Colonic mucosa (tissue), 4 donors: ENCODE measurements around the gene COX5B. TPM values are rescaled to one million over a fixed set of nuclear protein-coding genes. Genes with fewer than 3 reads are reported as not detected.
"Not testable (repeated sequence)": the region's sequence is repeated elsewhere in the genome, so short reads cannot be mapped to it uniquely, and the experiment has no call there.

ENCODE experiments used
- DNase-seq: peaks from one replicate; pipeline ENCODE4 v3.0.0-alpha.2; 2020
- H3K27ac ChIP-seq: fragments of 200-600 bp; one replicate; pipeline ENCODE4 v1.8.0; 2021
- H3K27me3 ChIP-seq: fragments of 200-600 bp; one replicate; pipeline ENCODE4 v1.8.0; 2021
- H3K36me3 ChIP-seq: fragments of 200-600 bp; one replicate; pipeline ENCODE4 v1.8.0; 2021
- H3K4me1 ChIP-seq: fragments of 200-600 bp; one replicate; pipeline ENCODE4 v1.8.0; 2021; ENCODE audit warnings: mild to moderate bottlenecking
- H3K4me3 ChIP-seq: fragments of 200-600 bp; one replicate; pipeline ENCODE4 v1.8.0; 2021
- H3K9ac ChIP-seq, 2 donors: one replicate each; pipeline ENCODE4 v1.7.0; 2013; ENCODE audit warnings: control low read depth in 2 of 2, low read depth in 2 of 2, low read length in 2 of 2
- H3K9me3 ChIP-seq: fragments of 200-600 bp; one replicate; pipeline ENCODE4 v1.8.0; 2021
- intact Hi-C: fragments of 100-400 bp; cut with DNase I; formaldehyde crosslinking; loops from one replicate; pipeline ENCODE4 v1.14.1; 2022
- total RNA-seq, 2 donors: library from RNA; stranded (reverse); fragmentation: NEBNext Ultra II Directional in 1 of 2; extraction: Animal tissue kit (Norgen Biotek cat#: 25700) in 1 of 2; gene quantifications; one replicate each; pipeline ENCODE4 v1.2.1, GENCODE V29; 2021
- TF ChIP-seq, protein P1 (sequence below): fragments of 200-600 bp; IDR thresholded peaks from one replicate; pipeline ENCODE4 v1.8.0; 2022; ENCODE audit warnings: antibody characterized with exemption, mild to moderate bottlenecking
- donor health status: healthy.
- donor health status: DM: no; HTN: no; CAD: no.
- donor health status: DM: no; HTN: no; CAD: no.

COX5B gene
- total RNA-seq, 2 donors from 2014 or later: 633 to 720 TPM

DNA sequence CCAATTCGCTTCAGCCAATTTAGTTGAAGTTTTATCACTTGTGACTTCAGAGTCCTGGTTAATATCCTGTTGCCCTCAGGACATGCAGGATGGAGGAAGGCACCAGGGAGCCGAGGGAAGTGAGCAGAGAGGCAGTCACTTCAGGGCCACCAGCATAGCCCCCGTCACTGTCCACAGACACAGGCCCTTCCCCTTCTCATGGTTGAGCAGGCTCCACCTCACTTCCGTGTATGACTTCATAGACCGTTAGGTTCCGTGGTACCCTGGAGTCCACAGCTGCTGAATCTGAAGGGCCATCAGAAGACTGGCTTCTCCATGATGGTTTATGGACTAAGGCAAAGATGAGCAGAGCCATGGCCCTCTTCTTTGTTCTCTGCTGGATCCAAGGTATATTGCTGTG is 23.6 kb downstream of the COX5B start, which contains the start of gene C2orf92:
Gene C2orf92 (plus strand): TSS at position 266 of the 400 bp plus-strand sequence. CDS start 76 bp downstream, at position 342.
- intact Hi-C loops: no loop called here
- TF ChIP-seq, protein P1, sequence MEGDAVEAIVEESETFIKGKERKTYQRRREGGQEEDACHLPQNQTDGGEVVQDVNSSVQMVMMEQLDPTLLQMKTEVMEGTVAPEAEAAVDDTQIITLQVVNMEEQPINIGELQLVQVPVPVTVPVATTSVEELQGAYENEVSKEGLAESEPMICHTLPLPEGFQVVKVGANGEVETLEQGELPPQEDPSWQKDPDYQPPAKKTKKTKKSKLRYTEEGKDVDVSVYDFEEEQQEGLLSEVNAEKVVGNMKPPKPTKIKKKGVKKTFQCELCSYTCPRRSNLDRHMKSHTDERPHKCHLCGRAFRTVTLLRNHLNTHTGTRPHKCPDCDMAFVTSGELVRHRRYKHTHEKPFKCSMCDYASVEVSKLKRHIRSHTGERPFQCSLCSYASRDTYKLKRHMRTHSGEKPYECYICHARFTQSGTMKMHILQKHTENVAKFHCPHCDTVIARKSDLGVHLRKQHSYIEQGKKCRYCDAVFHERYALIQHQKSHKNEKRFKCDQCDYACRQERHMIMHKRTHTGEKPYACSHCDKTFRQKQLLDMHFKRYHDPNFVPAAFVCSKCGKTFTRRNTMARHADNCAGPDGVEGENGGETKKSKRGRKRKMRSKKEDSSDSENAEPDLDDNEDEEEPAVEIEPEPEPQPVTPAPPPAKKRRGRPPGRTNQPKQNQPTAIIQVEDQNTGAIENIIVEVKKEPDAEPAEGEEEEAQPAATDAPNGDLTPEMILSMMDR: no peak

DNA sequence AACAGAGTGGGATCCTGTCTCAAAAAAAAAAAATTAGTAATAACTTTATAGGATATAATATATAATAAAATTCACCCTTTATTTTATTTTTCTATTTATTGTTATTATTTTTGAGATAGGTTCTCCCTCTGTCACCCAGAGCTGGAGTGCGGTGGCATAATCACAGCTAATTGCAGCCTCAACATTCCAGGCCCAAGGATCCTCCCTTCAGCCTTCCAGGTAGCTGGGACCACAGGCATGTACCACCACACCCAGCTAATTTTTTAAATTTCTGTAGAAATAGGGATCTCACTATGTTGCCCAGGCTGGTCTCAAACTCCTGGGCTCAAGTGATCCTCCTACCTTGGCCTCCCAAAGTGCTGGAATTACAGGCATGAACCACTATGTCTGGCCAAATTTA is 24.6 kb downstream of the COX5B start:
- intact Hi-C loops: no loop called here
- no peak for DNase-seq
- TF ChIP-seq, protein P1: no peak

More for the DNA sequence above, 23.6 kb downstream of the COX5B start, which contains the start of gene C2orf92:
- H3K9me3 ChIP-seq: no peaks in the 10 kb centered on the region
- H3K4me3 ChIP-seq: no peak within 1 kb of the TSS
- H3K36me3 ChIP-seq: no peaks in the 10 kb centered on the region
- DNase-seq: no peak
- H3K9ac ChIP-seq: no peak within 1 kb of the TSS
- H3K27ac ChIP-seq: no peak within 1 kb of the TSS
- no peaks in the 10 kb centered on the region for H3K27me3 ChIP-seq
- H3K4me1 ChIP-seq: no peaks in the 10 kb centered on the region

DNA sequence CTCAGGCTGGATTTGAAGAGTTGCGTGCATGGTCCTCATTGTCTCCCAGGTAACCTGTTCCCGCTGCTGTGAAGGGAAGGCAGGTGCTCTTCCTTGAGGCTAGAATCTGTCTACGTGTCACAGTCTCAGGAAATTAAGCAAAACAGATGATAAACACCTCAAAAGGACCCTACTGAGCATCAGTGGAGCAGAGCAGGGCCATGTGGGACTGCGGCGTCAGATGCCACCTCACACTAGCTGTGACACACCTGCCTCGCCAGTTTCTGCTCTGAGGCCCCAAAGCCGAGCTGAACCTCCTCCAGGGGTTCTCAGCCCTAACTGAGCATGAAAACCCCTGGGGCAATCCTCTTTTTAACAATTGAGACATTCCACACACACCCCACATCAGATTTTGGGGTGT is 25.7 kb downstream of the COX5B start:
- H3K4me1 ChIP-seq: no peaks in the 10 kb centered on the region
- DNase-seq: no peak
- H3K36me3 ChIP-seq: no peaks in the 10 kb centered on the region
- H3K9me3 ChIP-seq: no peaks in the 10 kb centered on the region
- no peaks in the 10 kb centered on the region for H3K27me3 ChIP-seq
- no peak overlapping the region for H3K9ac ChIP-seq
- no peak overlapping the region for H3K27ac ChIP-seq
- intact Hi-C loops: no loop called here
- no peak overlapping the region for H3K4me3 ChIP-seq
- TF ChIP-seq, protein P1: no peak

More for the DNA sequence above, 24.6 kb downstream of the COX5B start:
- Histone ChIP-seq H3K9me3 (no peaks in the 10 kb centered on the region), H3K4me1 (no peaks in the 10 kb centered on the region), H3K9ac (no peak overlapping the region), H3K36me3 (no peaks in the 10 kb centered on the region), H3K27ac (no peak overlapping the region), H3K4me3 (no peak overlapping the region), H3K27me3 (no peaks in the 10 kb centered on the region)

DNA sequence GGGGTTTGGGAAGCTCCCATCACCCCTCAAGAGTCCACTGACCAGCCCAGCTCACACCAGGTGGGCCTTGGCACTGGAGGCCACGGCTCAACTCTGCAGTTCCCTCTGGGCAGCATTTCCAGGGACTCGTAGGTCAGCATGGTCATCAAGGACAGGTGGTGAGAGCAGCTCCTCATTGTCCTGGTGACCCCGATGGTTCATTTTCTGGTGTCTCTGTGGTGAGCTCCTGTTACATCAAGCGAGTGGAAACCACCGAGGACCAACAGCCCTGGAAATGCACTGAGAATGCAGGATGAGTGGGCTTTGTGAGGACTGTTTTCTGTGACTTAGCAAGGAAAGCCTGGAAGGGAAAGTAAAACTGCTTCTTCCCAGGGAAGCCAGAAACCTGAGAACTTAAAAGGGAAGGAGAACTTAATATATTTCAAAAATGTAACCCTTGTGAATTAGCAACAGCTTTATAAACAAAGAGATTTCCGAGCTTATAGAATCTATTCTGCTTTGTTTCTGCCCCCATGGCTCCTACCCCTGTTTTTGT is 26.8 kb downstream of the COX5B start:
- H3K27ac ChIP-seq, H3K36me3 ChIP-seq, intact Hi-C loops: not testable (repeated sequence)

DNA sequence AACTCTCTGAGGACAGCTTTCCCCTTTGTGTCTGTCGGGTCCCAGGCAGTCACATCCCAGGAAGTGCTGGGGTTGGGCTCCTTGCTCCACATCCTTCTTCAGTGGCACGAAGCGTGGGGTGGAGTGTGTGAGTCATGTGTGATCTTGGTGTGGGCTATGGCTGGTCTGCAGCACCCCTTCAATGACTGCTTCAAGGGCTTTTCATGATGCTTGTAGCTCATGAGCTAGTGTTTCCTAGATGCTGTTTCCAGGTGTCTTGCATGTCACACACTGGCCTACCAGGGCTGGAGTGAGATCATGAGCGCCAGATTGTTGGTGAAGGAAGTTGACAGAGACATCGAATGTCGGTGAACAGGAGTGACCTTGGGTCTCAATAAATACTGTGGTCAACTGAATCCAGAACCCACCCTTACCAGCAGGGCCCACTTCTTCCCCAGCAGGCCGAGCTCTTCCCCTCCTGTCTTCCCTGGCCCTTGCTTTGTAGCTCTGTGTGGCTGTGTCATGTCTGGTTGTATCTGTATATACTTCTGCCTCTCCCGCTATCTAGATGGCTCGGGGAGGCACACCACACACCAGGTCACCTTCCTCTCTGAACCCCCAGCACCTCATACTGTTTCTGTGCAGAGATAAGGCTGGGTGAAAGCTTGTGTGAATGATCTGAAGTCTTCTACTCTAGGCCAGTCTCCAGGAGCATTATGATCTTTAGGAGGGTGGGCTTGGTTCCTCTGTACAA is 27.5 kb downstream of the COX5B start:
- TF ChIP-seq, protein P1: no peak
- Histone ChIP-seq H3K9ac (no peak overlapping the region), H3K4me1 (no peaks in the 10 kb centered on the region), H3K9me3 (no peaks in the 10 kb centered on the region), H3K27me3 (no peaks in the 10 kb centered on the region), H3K36me3 (no peaks in the 10 kb centered on the region), H3K27ac (no peak overlapping the region), H3K4me3 (no peak overlapping the region)
- intact Hi-C loops: no loop called here
- DNase-seq: no peak

More for the DNA sequence above, 26.8 kb downstream of the COX5B start:
- H3K27me3 ChIP-seq, H3K4me3 ChIP-seq, H3K4me1 ChIP-seq, DNase-seq, H3K9ac ChIP-seq, H3K9me3 ChIP-seq: not testable (repeated sequence)

DNA sequence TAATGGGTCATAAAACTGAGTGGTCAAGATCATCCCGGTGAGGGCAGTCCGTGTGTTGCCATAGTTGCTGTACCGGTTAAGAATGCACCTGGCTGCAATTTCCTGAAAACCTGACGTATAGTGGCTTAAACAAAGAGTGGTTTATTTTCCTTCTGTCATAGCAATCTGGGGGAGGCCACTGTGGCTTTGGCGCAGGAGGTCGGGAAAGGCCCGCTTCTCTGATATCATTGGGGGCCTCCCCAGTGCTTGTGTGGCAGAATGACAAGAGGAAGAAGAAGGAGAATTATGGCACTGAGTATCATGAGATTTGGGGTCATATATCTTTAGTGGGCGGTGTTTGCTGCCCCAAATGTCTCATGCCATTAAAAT is 28.0 kb downstream of the COX5B start:
- intact Hi-C loops: no loop called here

More for the DNA sequence above, 28.0 kb downstream of the COX5B start:
- no peaks in the 10 kb centered on the region for H3K9me3 ChIP-seq
- H3K4me1 ChIP-seq: no peaks in the 10 kb centered on the region
- H3K27me3 ChIP-seq: no peaks in the 10 kb centered on the region
- no peak for DNase-seq
- H3K36me3 ChIP-seq: no peaks in the 10 kb centered on the region
- H3K9ac ChIP-seq: no peak overlapping the region
- no peak overlapping the region for H3K27ac ChIP-seq
- no peak overlapping the region for H3K4me3 ChIP-seq
- TF ChIP-seq, protein P1: no peak
